SK-N-SH (cell line): Measurements from ENCODE around the gene AFF3.

ENCODE experiments used
- NFIC ChIP-seq: IDR thresholded peaks from 2 replicates; pipeline ENCODE4 v1.4.0; 2012; ENCODE audit warnings: borderline replicate concordance
- RCOR1 ChIP-seq: fragments of 150-350 bp; IDR thresholded peaks from 2 replicates; pipeline ENCODE4 v1.6.1; 2017; ENCODE audit warnings: antibody characterized with exemption, low read length
- SMC3 ChIP-seq: IDR thresholded peaks from 2 replicates; pipeline ENCODE4 v1.6.1; 2012; ENCODE audit warnings: low read depth, low read length, improper control_type of control experiment
- TF ChIP-seq, protein P1 (sequence below): fragments of 200-600 bp; sonication (generic); IDR thresholded peaks from 2 replicates; pipeline ENCODE4 v1.6.1; 2017; ENCODE audit warnings: antibody characterized with exemption, mild to moderate bottlenecking, moderate library complexity

- no peak for TF ChIP-seq NFIC
- no peak for TF ChIP-seq RCOR1
- no peak for TF ChIP-seq SMC3
- TF ChIP-seq, protein P1, sequence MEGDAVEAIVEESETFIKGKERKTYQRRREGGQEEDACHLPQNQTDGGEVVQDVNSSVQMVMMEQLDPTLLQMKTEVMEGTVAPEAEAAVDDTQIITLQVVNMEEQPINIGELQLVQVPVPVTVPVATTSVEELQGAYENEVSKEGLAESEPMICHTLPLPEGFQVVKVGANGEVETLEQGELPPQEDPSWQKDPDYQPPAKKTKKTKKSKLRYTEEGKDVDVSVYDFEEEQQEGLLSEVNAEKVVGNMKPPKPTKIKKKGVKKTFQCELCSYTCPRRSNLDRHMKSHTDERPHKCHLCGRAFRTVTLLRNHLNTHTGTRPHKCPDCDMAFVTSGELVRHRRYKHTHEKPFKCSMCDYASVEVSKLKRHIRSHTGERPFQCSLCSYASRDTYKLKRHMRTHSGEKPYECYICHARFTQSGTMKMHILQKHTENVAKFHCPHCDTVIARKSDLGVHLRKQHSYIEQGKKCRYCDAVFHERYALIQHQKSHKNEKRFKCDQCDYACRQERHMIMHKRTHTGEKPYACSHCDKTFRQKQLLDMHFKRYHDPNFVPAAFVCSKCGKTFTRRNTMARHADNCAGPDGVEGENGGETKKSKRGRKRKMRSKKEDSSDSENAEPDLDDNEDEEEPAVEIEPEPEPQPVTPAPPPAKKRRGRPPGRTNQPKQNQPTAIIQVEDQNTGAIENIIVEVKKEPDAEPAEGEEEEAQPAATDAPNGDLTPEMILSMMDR, result no peak
Observed at GRCh38 chr2:99899882-99900281, 242.5 kb downstream of the AFF3 start.
